GM20431 (cell line): ENCODE data around the gene SLC6A7.

ENCODE experiments used
- in situ Hi-C: fragments of 300-500 bp; cut with MseI, MboI; formaldehyde crosslinking; loops from one replicate; pipeline ENCODE4 v1.15.0; 2020; ENCODE audit warnings: low sequenced_read_pairs; ENCODE audit not compliant: unreplicated experiment

The SLC6A7 gene

GRCh38 chr5:150189728-150190502 is at the start of gene SLC6A7:
Gene SLC6A7, plus strand, starts transcription at chr5:150190062. Its CDS starts 266 bp downstream, at chr5:150190328.
- in situ Hi-C loops = no loop called here

- in situ Hi-C loops = no loop called here
These were observed 49.0 kb upstream of the SLC6A7 start for GRCh38 chr5:150140830-150141229.

GRCh38 chr5:150141544-150142184 is 48.2 kb upstream of the SLC6A7 start:
- in situ Hi-C loops = no loop called here

- in situ Hi-C loops = no loop called here
These were observed 47.5 kb upstream of the SLC6A7 start for GRCh38 chr5:150142185-150142958.

GRCh38 chr5:150142959-150143349 is 46.9 kb upstream of the SLC6A7 start:
- in situ Hi-C loops = no loop called here

DNA sequence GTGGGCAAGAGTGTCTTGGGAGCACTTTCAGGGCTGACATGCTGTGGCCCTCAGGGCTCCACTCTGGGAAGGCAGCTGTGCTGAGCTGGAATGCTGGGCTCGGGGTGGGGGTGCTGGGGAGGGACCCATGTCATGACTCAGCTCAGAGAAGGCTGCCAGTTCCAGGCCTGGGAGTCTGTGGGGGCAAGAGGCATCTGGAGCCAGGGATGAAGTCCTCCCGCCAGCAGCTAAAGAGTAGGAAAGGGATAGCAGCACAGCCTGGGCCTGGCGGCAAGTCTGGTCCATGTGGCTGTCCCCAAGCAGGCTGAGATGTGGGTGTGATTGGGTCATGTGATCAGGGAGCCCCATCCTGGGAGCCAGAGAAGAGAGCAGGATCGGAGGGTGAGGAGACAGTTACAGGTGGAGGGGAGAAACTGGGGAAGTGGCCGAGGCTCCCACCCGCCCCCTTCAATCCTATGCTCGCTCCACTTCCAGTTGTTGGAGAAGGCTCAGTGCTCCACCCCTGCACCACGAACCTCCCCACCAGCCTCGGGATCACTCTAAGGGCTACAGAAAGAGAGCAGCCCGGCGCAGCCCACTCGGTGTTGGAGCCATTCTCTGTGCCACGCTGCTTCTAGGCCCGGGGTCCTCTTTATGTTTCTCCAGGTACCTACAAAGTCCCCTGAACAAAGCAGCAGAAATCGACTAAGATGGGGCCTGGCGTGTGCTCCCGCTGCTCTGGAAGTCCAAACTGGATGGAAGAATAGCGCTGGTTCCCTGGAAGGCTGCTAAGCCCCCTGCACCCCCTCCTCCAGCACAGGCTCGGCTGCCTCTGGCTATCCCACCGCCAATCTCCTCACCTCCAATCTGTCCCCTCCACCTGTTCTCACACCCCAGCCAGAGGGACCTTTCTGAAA is 46.3 kb upstream of the SLC6A7 start:
- in situ Hi-C loops = no loop called here

DNA sequence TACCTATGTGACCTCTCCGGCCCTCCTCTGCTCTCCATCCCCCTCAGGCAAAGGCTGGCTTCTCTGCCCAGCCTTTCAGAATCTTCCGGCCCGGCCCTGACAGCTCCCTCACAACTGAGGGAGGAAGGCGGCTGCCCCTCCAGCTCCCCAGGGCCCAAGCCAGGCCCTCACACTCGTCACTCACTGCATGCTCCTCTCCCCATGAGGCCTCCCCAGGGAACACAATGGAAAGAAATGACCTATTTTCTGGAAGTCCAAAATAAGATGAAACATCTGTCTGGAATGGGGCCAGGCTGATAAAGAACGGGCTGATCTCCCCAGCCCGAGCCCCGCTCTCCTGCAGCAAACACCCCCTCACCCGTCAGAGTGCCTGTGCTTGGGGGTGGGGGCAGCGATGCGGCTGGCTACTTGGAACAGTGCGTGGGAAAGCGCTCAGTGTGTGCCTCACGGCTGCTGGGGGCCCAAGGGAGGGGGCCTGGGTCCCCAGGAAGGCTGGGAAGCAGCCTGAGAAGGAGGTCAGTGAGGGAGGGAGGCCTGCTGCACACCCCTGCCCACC is 45.5 kb upstream of the SLC6A7 start:
- in situ Hi-C loops = no loop called here

- in situ Hi-C loops = no loop called here
These were observed 45.0 kb upstream of the SLC6A7 start for GRCh38 chr5:150144879-150145278.

DNA sequence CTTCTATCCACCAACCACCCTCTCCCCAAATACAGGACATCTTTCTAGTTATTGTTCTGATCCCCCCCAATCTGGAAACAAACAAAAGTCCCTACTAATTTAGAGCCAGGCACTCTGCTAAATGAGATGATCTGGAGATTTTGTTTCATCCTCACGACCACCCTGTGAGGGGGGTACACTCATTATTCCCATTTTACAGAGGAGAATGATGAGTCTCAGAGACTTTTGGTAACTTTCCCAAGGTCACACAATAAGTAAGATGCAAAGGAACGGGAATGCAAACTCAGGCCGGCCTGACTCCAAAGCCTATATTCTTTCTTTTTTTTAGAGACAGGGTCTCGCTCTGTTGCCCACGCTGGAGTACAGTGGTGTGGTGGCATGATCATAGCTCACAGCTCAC is 43.6 kb upstream of the SLC6A7 start:
- in situ Hi-C loops = no loop called here

- in situ Hi-C loops = no loop called here
These were observed 42.8 kb upstream of the SLC6A7 start for GRCh38 chr5:150146862-150147601.

- in situ Hi-C loops = no loop called here
These were observed 42.2 kb upstream of the SLC6A7 start for GRCh38 chr5:150147670-150148069.

GRCh38 chr5:150148117-150148927 is 41.5 kb upstream of the SLC6A7 start:
- in situ Hi-C loops = no loop called here

GRCh38 chr5:150149618-150150017 is 40.2 kb upstream of the SLC6A7 start:
- in situ Hi-C loops = no loop called here

DNA sequence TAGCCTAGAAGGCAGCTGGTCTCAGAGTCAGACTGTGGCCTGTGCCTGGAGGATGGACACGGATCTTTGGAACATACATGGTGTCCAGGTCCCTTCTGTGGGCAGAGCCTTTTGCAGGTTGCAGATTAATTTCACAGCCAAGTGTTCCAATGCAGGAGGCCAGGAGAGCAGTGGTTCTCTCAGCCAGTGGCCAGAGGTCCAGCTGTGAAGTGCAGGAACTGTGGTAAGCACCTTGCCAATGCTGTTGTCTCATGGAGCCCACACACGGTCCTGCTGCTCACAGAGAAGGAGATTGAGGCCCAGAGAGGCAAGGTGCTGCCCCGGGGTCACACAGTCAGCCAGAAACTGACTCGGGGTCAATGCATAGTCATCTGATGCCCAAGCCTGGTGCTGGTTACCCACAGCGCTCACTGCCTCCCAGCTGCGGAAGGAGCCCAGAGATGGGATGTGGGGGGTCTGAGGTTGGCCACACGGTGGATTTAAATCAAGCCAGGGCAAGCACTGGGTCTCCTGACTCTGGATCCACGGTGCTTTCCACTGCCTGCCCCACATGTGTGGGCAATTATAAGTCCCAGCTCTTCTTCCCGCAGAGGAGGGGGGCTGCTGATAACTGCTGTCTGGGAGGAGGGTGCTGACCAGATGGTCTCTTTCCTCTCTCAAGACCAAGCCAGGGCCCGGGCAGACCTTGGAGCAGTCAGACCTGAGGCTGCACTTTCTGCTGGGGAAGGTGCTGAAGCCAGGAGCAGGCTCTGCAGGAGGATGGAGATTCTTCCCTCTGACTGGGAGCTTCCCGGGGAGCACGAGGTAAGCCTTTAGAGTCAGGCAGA is 37.0 kb upstream of the SLC6A7 start:
- in situ Hi-C loops = no loop called here

DNA sequence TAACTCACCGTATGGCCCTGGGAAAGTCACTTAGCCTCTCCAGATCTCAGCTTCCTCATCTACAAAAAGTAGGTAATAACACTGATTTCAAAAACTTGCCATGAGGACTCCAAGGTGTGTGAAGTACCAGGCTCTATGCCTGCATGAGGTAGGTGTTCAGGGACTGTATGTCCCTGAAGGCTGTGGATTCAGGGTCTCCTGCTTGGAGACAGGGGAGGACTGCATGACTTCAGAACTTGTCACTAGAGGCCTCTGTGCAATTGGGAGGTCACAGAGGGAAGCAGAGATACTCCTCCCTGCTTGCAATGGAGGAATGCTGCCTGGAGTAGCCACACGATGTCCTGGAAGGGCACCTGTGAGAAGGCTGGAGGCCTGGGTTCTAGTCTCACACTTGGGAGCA is 36.4 kb upstream of the SLC6A7 start:
- in situ Hi-C loops = no loop called here

GRCh38 chr5:150153957-150154617 is 35.8 kb upstream of the SLC6A7 start:
- in situ Hi-C loops = no loop called here

- in situ Hi-C loops = no loop called here
These were observed 35.2 kb upstream of the SLC6A7 start for GRCh38 chr5:150154618-150155128.
